Anterior cingulate cortex (tissue), 58 donors: ENCODE measurements around the gene POC1B.
A peak's percentile ranks its signal among the peaks of the same experiment; 100 is the strongest.

Source experiments
- DNase-seq, 58 donors: peaks; one replicate each; lab custom pipeline; 2025; lab: John Stamatoyannopoulos, UW

POC1B gene

GRCh38 chr12:89539426-89540223, 13.8 kb upstream of the POC1B start:
- no peak for DNase-seq

GRCh38 chr12:89538897-89539296, 13.1 kb upstream of the POC1B start:
- DNase-seq, result no peak

- DNase-seq, result no peak
These were observed 11.5 kb upstream of the POC1B start for GRCh38 chr12:89537389-89537788.

- DNase-seq, result peak in 2 of 58 donors; percentile 10 to 58
These were observed 3.9 kb upstream of the POC1B start for GRCh38 chr12:89529738-89530137.

GRCh38 chr12:89528434-89528833, 2.6 kb upstream of the POC1B start:
- DNase-seq, result no peak

GRCh38 chr12:89525305-89525823, 483 bp downstream of the POC1B start:
- DNase-seq, result peak in 37 of 58 donors; percentile 17 to 72 (median 46)

GRCh38 chr12:89524541-89525304, 1.1 kb downstream of the POC1B start, which contains the start of gene GALNT4:
GALNT4 (minus strand) TSS chr12:89524796; CDS start chr12:89524549, 247 bp downstream.
- DNase-seq, result peak in 55 of 58 donors; percentile 18 to 84 (median 68)

- peak in 3 of 58 donors; percentile 14 to 44 (median 42) for DNase-seq
These were observed 1.9 kb downstream of the POC1B start for GRCh38 chr12:89523843-89524540.

- DNase-seq, result no peak
These were observed 2.5 kb downstream of the POC1B start for GRCh38 chr12:89523393-89523792.

GRCh38 chr12:89521364-89522223, 4.3 kb downstream of the POC1B start:
- DNase-seq, result no peak

GRCh38 chr12:89517720-89518119, 8.1 kb downstream of the POC1B start:
- DNase-seq, result no peak

- no peak for DNase-seq
These were observed 9.2 kb downstream of the POC1B start for GRCh38 chr12:89516633-89517032.

- DNase-seq, result no peak
These were observed 11.1 kb downstream of the POC1B start for GRCh38 chr12:89514751-89515150.

- no peak for DNase-seq
These were observed 12.3 kb downstream of the POC1B start for GRCh38 chr12:89513544-89513943.

GRCh38 chr12:89507015-89507824, 18.6 kb downstream of the POC1B start:
- no peak for DNase-seq

GRCh38 chr12:89506050-89506449, 19.8 kb downstream of the POC1B start:
- DNase-seq, result no peak

- no peak for DNase-seq
These were observed 21.1 kb downstream of the POC1B start for GRCh38 chr12:89504560-89505346.

GRCh38 chr12:89501793-89502192, 24.1 kb downstream of the POC1B start:
- no peak for DNase-seq
